MCF 10A (cell line): Measurements from ENCODE around the gene EIPR1. TPM values are rescaled to one million over a fixed set of nuclear protein-coding genes. Genes with fewer than 3 reads are reported as not detected.

ENCODE experiments used
- BruUV-seq: library from RNA; stranded (reverse); fragments of 400-500 nt; replicated peaks from 2 replicates; lab custom pipeline; 2021; lab: Mats Ljungman, UMichigan
- CTCF ChIA-PET: fragments of 300-600 bp; sonication (Branson Sonifier 250); formaldehyde crosslinking; extraction: SDS; loops from one replicate; lab custom pipeline; 2021; ENCODE audit warnings: antibody characterized with exemption, inconsistent platforms; lab: Yijun Ruan, JAX
- POLR2A ChIA-PET: fragments of 300-600, 350-650 bp; sonication (Branson Sonifier 250); formaldehyde crosslinking; extraction: SDS; loops from one replicate; lab custom pipeline; 2020; ENCODE audit warnings: antibody characterized with exemption, inconsistent platforms; lab: Yijun Ruan, JAX
- DNase-seq: peaks from one replicate; pipeline ENCODE4 v3.0.0-alpha.2; 2018; ENCODE audit not compliant: unreplicated experiment
- H3K27ac Mint-ChIP-seq: one replicate; pipeline ENCODE4 v1.8.0; 2022; ENCODE audit warnings: mild to moderate bottlenecking, low read depth, mixed read lengths; ENCODE audit not compliant: unreplicated experiment
- H3K27me3 Mint-ChIP-seq: one replicate; pipeline ENCODE4 v1.8.0; 2022; ENCODE audit warnings: mixed read lengths; ENCODE audit not compliant: insufficient read depth, unreplicated experiment
- H3K36me3 Mint-ChIP-seq: one replicate; pipeline ENCODE4 v1.8.0; 2022; ENCODE audit warnings: mild to moderate bottlenecking, moderate library complexity, mixed read lengths; ENCODE audit not compliant: insufficient read depth, unreplicated experiment
- H3K4me1 Mint-ChIP-seq: one replicate; pipeline ENCODE4 v1.8.0; 2022; ENCODE audit warnings: mixed read lengths; ENCODE audit not compliant: insufficient read depth, unreplicated experiment
- H3K4me3 Mint-ChIP-seq: one replicate; pipeline ENCODE4 v1.8.0; 2022; ENCODE audit warnings: mild to moderate bottlenecking, moderate library complexity, mixed read lengths; ENCODE audit not compliant: unreplicated experiment
- H3K9me3 Mint-ChIP-seq: one replicate; pipeline ENCODE4 v1.8.0; 2022; ENCODE audit warnings: mixed read lengths; ENCODE audit not compliant: unreplicated experiment
- intact Hi-C: fragments of 100-400 bp; cut with micrococcal nuclease; formaldehyde crosslinking; loops from 2 replicates; pipeline ENCODE4 v1.14.1; 2022
- total RNA-seq: library from RNA; stranded (reverse); gene quantifications from 2 replicates; pipeline ENCODE4 v1.2.3, GENCODE V29; 2022
- TF ChIP-seq, protein P1 (sequence below): fragments of 200-600 bp; IDR thresholded peaks from one replicate; pipeline ENCODE4 v1.8.0; 2022; ENCODE audit warnings: antibody characterized with exemption, mild to moderate bottlenecking; ENCODE audit not compliant: unreplicated experiment

EIPR1 gene
- total RNA-seq, 1 experiment from 2014 or later, result 49.0 TPM

DNA sequence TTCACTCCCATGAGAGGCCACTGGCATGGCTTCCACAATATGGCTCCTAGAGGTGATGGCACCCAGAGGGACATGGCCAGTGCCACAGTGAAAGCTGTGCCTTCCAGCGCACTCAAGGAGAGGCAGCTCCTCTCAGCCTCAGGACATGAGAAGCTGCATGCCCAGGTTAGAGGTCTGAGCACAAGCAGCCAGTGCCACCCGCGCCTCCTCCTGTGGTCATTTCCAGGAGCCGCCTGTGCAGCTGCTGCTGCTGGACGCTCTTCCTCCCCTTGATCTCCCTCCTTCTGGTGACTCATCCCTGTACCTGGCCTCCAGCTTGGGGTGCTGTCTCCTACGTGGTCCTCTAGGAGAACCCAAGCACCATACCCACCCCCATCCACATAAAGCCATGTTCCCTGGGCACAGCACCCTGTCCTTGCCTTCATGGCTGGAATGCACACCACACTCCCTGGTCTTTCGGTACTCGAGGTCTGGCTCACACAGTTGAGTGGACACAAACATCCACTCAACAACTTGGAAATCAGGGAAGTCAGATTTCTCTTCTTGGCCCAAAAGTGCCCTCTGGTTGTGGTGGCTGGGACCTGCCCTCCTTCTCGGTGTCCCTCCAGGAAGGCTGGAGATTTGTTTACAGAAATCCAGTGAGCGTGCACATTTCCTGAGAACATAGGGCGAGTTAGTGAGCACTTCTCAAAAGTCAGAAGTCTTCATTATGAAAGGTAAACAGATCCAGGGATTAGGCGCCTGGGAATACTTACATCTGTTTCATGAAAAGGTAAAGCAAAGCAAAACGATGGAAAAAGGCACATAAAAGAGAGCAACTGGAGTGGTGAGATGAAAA is 96.7 kb downstream of the EIPR1 start:
- POLR2A ChIA-PET, result no interaction called here
- Mint-ChIP-seq H3K4me3 (no peak overlapping the region), H3K4me1 (no peaks in the 10 kb centered on the region), H3K27ac (no peak overlapping the region), H3K9me3 (no peaks in the 10 kb centered on the region), H3K36me3 (peaks cover 4% of the 10 kb centered on the region), H3K27me3 (no peaks in the 10 kb centered on the region)
- BruUV-seq, result no TSS peak
- intact Hi-C loops, result no loop called here
- CTCF ChIA-PET, result no interaction called here
- TF ChIP-seq, protein P1, sequence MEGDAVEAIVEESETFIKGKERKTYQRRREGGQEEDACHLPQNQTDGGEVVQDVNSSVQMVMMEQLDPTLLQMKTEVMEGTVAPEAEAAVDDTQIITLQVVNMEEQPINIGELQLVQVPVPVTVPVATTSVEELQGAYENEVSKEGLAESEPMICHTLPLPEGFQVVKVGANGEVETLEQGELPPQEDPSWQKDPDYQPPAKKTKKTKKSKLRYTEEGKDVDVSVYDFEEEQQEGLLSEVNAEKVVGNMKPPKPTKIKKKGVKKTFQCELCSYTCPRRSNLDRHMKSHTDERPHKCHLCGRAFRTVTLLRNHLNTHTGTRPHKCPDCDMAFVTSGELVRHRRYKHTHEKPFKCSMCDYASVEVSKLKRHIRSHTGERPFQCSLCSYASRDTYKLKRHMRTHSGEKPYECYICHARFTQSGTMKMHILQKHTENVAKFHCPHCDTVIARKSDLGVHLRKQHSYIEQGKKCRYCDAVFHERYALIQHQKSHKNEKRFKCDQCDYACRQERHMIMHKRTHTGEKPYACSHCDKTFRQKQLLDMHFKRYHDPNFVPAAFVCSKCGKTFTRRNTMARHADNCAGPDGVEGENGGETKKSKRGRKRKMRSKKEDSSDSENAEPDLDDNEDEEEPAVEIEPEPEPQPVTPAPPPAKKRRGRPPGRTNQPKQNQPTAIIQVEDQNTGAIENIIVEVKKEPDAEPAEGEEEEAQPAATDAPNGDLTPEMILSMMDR, result no peak
- DNase-seq, result no peak

DNA sequence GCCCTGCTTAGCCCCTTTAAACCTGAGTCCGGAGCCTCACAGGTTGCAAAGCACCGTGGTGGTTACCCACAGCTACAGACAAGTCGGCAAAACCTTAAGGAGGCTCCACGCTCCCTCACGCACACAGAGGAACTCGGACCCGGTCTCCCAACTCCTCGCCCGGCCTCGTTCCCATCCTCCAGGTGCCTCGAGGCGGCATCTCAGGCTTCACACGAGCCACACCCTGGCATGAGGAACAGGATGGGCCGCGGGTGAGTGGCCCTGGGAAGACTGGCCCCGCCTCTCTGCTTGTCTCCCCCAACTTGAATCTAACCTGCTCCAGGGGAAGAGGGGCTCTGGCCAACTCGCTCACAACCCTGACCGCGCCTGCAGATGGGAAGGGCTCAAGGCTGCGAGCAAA is 97.4 kb downstream of the EIPR1 start:
- Mint-ChIP-seq H3K36me3 (peaks cover 4% of the 10 kb centered on the region), H3K27me3 (no peaks in the 10 kb centered on the region), H3K4me1 (no peaks in the 10 kb centered on the region), H3K9me3 (peaks cover 1% of the 10 kb centered on the region), H3K4me3 (no peak overlapping the region), H3K27ac (no peak overlapping the region)
- TF ChIP-seq, protein P1, result no peak
- ChIA-PET POLR2A (no interaction called here), CTCF (no interaction called here)
- no TSS peak for BruUV-seq
- intact Hi-C loops, result no loop called here
- DNase-seq, result no peak

DNA sequence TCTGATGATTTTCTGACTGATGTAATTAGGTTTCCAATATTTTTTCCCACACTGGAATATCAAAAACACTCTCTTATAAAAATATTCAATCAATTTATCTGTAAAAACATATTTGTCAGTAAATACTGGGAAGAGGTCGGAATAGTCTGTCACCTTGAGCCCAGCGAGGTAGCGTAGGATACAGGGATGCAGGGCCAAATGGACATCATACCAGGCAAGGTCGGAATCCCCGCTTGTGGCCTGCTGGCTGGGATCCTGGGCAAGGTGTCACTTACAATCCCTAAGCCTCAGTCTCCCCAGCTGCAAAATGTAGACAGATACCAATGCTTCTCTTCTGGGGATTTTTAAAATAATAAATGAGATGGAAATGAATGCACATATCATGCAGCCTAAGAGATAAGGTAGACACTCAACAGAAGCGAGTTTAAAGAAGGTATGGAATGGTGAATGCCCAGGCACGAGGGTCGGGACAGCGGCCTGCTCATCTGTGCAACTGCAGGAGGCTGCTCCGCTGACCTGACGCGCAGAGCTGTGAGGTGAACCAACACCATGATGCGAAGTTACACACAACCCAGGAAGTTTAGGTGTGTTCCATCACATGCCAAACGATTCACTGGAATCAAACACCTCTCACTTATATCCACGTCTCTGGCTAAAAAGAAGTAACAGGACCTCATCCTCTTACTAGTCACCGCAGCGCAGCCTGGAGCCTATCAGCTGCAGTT is 98.2 kb downstream of the EIPR1 start:
- BruUV-seq, result no TSS peak
- TF ChIP-seq, protein P1, result no peak
- intact Hi-C loops, result no loop called here
- DNase-seq, result no peak
- CTCF ChIA-PET, result no interaction called here
- no peaks in the 10 kb centered on the region for H3K27me3 Mint-ChIP-seq
- H3K9me3 Mint-ChIP-seq, result peaks cover 9% of the 10 kb centered on the region
- no peak overlapping the region for H3K4me3 Mint-ChIP-seq
- peaks cover 4% of the 10 kb centered on the region for H3K36me3 Mint-ChIP-seq
- no peaks in the 10 kb centered on the region for H3K4me1 Mint-ChIP-seq
- no peak overlapping the region for H3K27ac Mint-ChIP-seq
- POLR2A ChIA-PET, result no interaction called here

DNA sequence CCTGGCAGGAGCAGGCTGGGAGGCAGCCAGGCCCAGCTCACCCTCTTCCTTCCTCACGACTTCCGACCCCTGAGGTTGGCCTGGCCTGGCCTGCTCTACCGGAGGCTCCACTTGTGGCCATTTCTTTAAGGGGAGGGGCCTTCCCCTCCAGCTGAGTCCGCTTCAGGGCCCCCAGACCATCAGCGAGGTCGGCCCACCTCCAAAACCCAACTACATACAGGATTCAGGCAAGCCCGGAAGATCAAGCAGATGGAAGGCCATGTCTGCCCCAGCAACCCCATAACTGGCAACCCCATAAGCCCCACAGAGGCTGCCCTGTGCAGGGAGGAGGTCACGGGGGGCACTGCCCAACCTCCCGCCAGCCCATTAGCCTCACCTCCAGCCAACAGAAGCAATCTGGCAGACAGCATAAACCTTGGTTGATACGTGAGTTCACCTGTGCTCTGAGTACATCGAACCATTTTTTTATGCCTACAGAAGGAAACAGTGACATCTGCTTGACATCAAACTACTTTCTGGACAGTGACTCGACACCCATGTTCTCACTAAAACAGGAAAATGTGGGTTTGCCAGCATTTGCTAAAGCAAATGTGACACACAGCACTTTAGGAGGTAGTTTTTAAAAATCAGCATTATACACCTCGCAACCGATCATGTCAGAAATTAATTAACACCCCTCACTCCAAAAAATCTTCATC is 98.9 kb downstream of the EIPR1 start:
- Mint-ChIP-seq H3K4me3 (no peak overlapping the region), H3K4me1 (no peaks in the 10 kb centered on the region), H3K27ac (no peak overlapping the region), H3K27me3 (no peaks in the 10 kb centered on the region), H3K36me3 (peaks cover 4% of the 10 kb centered on the region), H3K9me3 (peaks cover 10% of the 10 kb centered on the region)
- TF ChIP-seq, protein P1, result no peak
- BruUV-seq, result no TSS peak
- DNase-seq, result no peak
- ChIA-PET CTCF (no interaction called here), POLR2A (no interaction called here)
- intact Hi-C loops, result no loop called here
